NCI-H748 (cell line): Measurements from ENCODE around the gene BCL3.

ENCODE experiments used
- DNase-seq: peaks from one replicate; lab custom pipeline; 2025; ENCODE audit not compliant: unreplicated experiment; lab: John Stamatoyannopoulos, UW

The BCL3 gene

GRCh38 chr19:44741258-44741731 lies 7.2 kb upstream of the BCL3 start:
- DNase-seq = no peak

- DNase-seq = no peak
Observed at GRCh38 chr19:44741841-44742329, 6.6 kb upstream of the BCL3 start.

GRCh38 chr19:44742330-44743061 lies 6.0 kb upstream of the BCL3 start:
- no peak for DNase-seq

- no peak for DNase-seq
Observed at GRCh38 chr19:44744871-44745332, 3.6 kb upstream of the BCL3 start.

GRCh38 chr19:44745341-44745831 lies 3.1 kb upstream of the BCL3 start:
- DNase-seq = peak; percentile 41

- no peak for DNase-seq
Observed at GRCh38 chr19:44745887-44746600, 2.5 kb upstream of the BCL3 start.

- no peak for DNase-seq
Observed at GRCh38 chr19:44746616-44746945, 1.9 kb upstream of the BCL3 start.

GRCh38 chr19:44746946-44747738 lies 1.4 kb upstream of the BCL3 start:
- DNase-seq = peak; percentile 80

- DNase-seq = peak; percentile 70
Observed at GRCh38 chr19:44747739-44748425, 626 bp upstream of the BCL3 start.

GRCh38 chr19:44749292-44749691 lies 784 bp downstream of the BCL3 start:
- no peak for DNase-seq

GRCh38 chr19:44749994-44750393 lies 1.5 kb downstream of the BCL3 start:
- no peak for DNase-seq

- no peak for DNase-seq
Observed at GRCh38 chr19:44752123-44752815, 3.8 kb downstream of the BCL3 start.

- DNase-seq = peak; percentile 83
Observed at GRCh38 chr19:44752816-44753625, 4.5 kb downstream of the BCL3 start.

GRCh38 chr19:44753626-44753931 lies 5.1 kb downstream of the BCL3 start:
- DNase-seq = no peak

- peak; percentile 82 for DNase-seq
Observed at GRCh38 chr19:44753932-44754749, 5.6 kb downstream of the BCL3 start.

GRCh38 chr19:44754750-44755080 lies 6.2 kb downstream of the BCL3 start:
- DNase-seq = no peak

GRCh38 chr19:44755219-44755618 lies 6.7 kb downstream of the BCL3 start:
- no peak for DNase-seq

GRCh38 chr19:44756089-44756562 lies 7.6 kb downstream of the BCL3 start:
- DNase-seq = no peak
